GM18520 (cell line): ENCODE measurements around the gene RBM28.
A peak's percentile ranks its signal among the peaks of the same experiment; 100 is the strongest.

Experiments used
- ATAC-seq: cut with Tn5 transposase; IDR thresholded peaks from one replicate; pipeline ENCODE4 v1.9.1; 2021; ENCODE audit not compliant: unreplicated experiment

RBM28 gene

DNA sequence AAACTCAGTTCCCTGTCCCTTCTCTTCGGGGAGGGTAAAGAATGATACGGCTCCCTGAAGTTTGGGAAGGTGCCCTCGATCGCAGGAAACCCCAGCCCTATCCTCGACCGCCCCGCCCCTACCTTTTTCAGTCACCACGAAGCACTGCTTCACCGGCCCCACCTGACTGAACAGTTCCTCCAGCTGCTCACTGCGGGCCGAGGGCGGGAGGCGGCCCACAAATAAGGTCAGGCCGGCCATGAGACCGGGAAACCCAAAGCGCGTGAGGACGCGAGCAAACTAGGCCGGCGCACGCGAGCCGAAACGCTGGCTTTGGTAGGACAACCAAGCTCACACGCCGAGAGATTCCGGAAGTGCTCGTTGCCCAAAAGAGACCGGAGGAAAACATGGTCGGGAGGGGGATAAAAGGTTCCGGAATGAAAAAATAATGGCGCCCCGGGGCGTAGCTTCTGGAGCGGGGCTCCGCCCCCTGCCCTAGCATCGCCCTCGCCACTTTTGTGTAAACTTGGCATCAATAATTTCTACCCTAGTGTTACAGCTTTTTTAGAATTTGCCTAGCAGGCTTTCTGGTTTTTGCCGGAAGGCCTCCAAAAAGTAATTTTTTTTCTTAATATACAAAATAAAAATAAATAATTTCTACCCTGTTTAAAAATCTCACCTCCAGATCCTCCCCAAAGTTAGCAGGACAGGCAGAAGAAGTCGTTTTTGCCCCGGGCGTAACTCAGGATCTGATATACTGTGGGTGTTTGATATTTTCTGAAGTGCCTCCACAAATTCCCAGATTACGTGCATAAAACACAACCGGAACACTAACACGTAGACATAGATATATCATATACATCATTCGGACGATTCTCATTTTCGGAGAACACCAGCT lies at the start of gene RBM28:
TSS of gene RBM28 (minus strand) at position 355 of the 877 bp plus-strand sequence. CDS start at position 240, 115 bp downstream.
- ATAC-seq = peak; percentile 92

DNA sequence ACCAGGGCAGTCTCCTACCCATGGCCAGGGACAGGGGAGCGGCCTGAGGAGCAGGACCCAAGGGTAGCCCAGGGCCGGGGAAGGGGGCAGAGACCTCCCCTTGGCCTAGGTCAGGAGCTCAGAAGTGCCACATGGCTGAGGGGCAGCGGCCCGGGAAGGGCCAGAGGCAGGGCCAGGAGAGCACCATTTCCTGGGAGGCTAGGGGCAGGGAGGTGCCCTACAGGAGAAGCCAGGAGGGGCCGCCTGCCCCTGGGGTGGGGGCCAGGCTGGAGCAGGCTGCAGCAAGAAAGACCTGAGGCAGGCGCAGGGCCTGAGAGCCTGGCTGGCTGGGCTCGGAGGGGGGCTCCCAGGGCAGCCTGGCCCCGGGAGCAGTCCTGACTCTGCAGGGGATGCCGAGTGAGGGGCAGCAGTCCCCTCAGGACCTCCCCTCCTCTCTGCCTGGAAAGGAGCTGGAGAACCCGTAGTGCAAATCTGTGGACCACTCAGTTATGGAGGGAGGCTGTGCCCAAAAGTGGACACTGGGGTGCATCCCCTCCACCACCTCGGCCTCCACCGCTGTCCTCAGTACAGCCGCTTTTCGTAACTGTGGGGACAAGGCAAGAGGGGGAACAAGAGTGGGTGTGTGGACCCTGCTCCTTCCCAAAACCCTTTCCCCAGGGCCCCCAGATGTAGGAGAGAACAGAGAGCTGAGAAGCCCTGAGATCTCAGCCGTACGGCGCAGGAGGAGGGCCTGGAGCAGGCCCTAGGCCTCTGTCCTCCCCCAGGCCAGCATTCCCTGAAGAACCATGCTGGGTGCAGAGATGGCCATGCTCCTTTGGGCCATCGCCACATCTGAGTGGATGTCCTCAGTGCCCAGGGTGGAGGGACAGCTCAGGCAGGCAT lies 49.0 kb upstream of the RBM28 start:
- ATAC-seq = no peak

DNA sequence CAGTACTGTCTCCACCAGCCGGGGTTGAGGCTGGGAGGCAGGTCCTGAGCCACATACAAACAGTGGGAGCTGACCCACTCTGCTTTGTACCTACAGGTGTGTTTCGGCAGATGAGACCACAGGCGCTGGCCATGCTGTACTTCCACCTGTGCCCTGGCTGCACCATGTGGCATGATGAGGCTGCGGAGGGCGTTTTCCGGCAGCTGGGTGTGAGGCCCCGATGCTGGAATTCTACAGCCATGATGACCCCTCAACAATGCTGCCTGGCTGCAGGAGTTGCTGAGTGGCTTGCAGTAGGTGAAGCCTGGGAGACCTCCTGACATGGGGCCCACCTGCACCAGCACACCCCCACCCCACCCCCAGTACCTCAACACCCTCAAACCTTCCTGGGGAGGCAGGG lies 48.1 kb upstream of the RBM28 start:
- ATAC-seq = no peak

DNA sequence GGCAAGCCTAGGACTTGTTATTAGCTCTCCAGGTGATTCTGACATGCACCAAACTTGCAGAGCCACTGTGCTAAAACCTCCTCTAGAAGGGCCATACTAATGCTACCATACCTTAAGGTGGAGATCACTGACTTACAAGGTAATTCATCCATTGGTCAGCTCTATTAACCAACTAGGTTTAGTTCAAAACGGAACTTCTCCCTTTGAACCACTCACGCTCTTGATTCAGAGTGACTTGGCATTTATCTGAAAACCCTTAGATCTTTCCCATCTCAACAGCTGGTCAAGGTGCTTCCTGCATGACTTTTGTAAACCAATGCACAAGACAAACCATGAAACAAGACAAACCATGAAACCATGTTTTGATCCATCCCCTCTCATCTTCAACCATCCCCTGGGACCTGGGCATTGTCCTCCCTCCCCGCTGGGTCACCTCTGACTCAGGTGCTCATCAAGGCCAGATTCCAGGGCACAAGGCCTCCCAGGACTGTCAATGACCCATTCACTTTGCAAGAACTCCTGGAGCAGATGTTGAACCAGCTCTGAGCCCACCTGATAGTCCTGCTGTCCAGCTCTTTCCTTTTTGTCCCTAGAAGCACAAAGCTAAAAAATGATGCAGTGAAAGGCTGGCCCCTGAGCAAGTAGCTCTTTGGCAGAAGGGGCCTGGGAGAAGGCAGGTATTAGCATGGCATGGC lies 47.3 kb upstream of the RBM28 start:
- ATAC-seq = no peak

DNA sequence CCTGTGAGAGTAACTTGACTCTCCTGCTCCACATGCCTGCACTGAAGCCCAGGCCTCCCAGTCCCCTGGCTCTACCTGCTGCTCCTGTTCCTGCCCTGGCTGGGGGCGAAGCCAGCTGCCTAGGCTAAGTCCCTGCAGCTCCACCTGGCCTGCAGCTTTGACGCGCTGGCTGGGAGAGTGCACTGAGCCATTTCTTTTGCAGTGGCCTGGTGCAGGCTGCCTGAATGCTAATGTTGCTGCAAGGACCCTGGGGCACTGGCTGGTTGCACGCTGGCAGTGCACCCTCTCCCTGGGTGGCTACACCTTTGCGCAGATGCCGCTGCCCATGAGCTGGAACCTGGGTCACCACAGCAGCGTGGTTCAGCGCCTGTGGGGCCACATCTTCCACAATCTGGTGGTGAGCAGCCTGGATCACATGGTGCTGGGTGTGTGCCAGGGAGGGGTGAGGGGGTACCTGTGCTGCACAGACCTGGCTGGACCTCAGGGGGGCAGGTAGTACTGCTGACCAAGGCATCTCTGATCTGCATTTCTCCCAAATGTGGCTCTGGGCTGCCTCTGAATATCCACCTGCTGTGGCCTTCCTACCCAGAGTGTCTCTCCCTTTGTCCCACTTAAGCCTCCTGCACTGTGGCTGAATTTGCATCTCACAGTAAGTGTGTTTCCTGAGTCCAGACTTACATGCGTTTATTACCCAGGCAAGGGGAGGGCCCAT lies 46.1 kb upstream of the RBM28 start:
- no peak for ATAC-seq

DNA sequence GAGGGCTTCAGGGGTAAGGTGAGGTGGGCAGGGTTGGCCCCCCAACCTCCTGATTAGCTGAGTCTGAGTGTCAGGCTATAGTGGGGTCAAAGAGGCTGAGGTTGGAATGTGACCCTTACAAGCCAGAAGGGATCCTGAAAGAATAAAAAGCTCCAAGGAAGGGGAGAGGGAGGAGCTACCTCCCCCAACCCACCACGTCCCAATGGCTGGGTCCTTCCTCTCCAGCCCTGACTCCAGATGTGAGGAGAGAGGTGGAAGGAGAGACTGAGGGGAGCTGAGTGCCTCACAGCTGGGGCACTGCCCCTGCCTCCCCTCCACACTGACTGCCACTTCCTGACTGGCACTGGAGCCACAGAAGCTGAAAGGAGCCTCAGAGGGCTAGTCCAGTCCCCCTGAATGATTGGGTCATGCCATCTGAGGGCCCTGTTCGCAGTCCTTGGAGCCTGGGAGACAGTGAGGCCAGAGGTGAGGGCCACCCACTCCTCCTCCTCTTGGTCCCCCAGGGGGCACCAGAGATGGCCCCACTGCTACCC lies 45.4 kb upstream of the RBM28 start:
- ATAC-seq = no peak

DNA sequence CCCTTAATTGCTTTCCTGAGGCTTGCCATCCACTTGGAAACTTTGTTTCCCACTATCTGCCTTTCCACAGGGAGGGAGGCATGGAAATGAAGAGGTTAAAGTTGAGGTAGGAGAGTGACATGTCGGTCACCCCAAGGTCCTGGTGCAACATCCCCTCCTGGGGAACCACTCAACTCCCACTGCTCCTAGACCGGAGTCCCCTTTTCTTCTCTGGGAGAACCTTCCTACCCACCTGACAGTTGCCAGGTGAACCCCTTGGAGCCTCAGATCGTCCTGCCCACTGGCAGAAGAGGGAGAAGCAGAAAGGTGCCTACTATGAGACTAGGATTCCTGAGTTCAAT lies 44.4 kb upstream of the RBM28 start:
- ATAC-seq = no peak

DNA sequence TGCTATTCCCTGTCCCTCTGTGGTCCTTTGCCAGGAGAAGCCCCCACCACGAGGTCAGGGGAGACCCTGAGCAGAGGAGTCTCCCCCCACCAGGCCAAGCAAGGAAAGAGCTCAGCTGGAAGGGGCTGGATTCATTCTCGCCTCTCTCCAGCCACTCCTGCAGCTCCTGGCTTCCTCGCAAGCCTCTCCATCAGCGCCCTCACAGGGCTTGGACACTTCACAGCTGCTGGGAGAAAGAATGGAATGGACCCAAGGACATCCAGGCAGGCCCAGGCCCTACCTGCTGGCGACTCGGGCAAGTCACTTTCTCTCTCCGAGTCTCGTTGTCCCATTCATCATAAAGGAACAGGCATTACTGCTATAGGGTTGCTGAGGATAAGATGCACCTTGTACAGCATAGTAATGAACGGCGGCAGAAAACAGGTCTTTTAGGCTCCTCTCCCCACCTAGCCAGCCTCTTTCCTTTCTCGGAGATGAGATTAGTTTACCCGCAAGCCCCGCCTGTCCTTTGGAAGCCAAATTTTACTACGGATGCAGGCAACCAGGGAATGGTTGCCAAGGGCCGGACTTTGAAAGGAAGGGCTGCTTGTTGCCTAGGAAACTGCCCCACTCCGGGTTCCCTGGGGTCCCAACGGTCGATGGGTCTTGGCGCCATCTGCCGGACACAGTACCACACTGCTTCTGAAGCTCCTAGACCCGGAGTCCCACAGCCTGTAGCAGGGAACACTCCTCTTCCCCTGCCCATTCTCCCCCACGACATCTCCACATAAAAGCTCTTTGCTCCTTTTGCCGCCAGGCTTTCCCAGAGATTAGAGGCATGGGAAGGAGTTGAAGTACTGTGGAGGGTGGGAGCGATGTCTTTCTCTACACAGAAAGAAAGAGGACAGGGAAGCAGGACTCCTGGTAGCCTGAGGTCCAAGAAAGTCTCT lies 43.8 kb upstream of the RBM28 start:
- no peak for ATAC-seq

GRCh38 chr7:128385988-128386925 lies 42.5 kb upstream of the RBM28 start:
- ATAC-seq = no peak

DNA sequence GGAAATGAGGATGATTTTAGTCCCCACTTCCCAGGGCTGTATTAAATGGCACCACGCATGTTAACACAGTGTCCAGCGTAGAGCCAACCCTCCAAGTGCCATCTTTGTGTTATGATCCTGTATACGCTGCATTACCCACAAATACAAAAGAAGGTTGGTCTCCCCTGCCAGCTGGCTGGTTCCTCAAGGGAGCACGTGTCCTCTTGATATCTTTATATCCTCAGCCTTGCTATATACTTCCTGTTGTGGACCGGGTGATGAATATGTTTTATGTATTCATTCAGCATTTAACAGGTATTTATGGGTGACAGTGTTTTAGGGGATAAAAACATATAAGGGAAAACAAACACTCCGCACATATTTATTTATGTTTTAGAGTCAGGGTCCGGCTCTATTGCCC lies 41.0 kb upstream of the RBM28 start:
- ATAC-seq = no peak

GRCh38 chr7:128383776-128384175 lies 40.1 kb upstream of the RBM28 start:
- no peak for ATAC-seq

- ATAC-seq = no peak
Observed at GRCh38 chr7:128381161-128381821, 37.6 kb upstream of the RBM28 start.

DNA sequence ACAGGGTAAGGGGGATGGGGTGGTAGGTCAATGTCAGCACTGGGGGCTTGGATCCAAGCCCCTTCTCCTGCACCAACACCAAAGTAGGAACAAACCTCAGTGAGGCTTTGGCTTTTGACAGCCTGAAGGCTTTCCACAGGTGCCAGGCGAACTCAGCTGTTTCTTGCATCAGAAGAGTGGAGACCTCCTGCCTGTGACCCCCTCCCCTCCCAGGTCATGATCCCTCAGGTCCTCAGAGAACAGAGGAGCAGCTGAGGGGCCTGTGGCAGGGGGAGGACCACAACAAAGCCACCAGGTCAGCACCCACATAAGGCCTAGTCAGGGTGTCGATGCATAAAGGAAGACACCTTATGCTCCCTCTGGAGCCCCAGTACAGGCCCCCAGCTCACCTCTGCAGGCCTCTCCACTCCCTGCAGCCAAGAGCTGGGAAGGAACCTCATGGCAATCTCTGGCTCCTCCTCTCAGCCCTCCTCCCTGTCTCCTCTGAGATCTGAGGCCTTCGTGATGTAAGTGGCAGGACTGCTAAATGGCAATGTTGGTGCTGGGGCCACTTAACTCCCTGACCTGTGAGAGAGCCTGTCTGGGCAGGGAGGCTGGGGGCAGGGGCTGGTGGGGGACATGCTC lies 36.9 kb upstream of the RBM28 start:
- ATAC-seq = no peak

- ATAC-seq = no peak
Observed at GRCh38 chr7:128379900-128380479, 36.3 kb upstream of the RBM28 start.

DNA sequence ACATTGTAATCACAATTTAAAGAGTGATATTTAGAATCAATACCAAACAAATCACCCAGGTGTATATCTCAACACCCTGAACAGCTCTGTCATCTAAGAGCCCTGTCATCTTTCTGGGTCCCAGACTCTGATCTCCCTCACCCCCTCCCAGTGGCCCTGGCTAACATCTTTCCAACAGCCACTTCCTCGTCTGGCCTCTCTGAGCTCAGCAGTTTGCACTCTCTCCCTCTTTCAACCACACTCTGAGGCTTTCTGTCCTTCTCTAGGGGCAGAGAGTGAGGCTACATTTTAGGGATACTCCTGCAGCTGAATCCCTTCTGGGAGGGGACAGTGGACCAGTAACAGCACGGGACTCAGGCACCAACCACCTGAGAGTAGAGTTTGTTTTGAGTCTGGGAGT lies 34.9 kb upstream of the RBM28 start:
- ATAC-seq = no peak

GRCh38 chr7:128376077-128376476 lies 32.4 kb upstream of the RBM28 start:
- no peak for ATAC-seq

- ATAC-seq = no peak
Observed at GRCh38 chr7:128374041-128374440, 30.3 kb upstream of the RBM28 start.
